KMS-11 (cell line): ENCODE measurements around the gene NIPAL3.
"Not testable (repeated sequence)": the region's sequence is repeated elsewhere in the genome, so short reads cannot be mapped to it uniquely, and the experiment has no call there.

Source experiments
- H2AFZ ChIP-seq: fragments of 200-600 bp; sonication (generic); 2 replicates; pipeline ENCODE4 v1.6.1; 2016; ENCODE audit warnings: antibody characterized with exemption, mixed run types, low read depth
- H3K27ac ChIP-seq: fragments of 200-600 bp; sonication (generic); 2 replicates; pipeline ENCODE4 v1.6.1; 2016; ENCODE audit warnings: mild to moderate bottlenecking, mixed run types
- H3K27me3 ChIP-seq: fragments of 200-600 bp; sonication (generic); 2 replicates; pipeline ENCODE4 v1.6.1; 2017; ENCODE audit warnings: mild to moderate bottlenecking, low read depth, mixed run types, moderate library complexity; ENCODE audit not compliant: insufficient read depth
- H3K36me3 ChIP-seq: fragments of 200-600 bp; sonication (generic); 2 replicates; pipeline ENCODE4 v1.6.1; 2017; ENCODE audit warnings: mild to moderate bottlenecking, mixed run types; ENCODE audit not compliant: insufficient read depth
- H3K4me1 ChIP-seq: fragments of 200-600 bp; sonication (generic); 2 replicates; pipeline ENCODE4 v1.6.1; 2016; ENCODE audit warnings: mild to moderate bottlenecking, low read depth, mixed run types; ENCODE audit not compliant: poor library complexity, severe bottlenecking
- H3K4me2 ChIP-seq: fragments of 200-600 bp; sonication (generic); 2 replicates; pipeline ENCODE4 v1.7.0; 2016; ENCODE audit warnings: mild to moderate bottlenecking, mixed run types
- H3K4me3 ChIP-seq: fragments of 200-600 bp; sonication (generic); IDR thresholded peaks from 2 replicates; pipeline ENCODE4 v1.6.1; 2017; ENCODE audit warnings: low read depth, low read length, mixed read lengths; ENCODE audit not compliant: insufficient read depth
- H3K79me2 ChIP-seq: fragments of 200-600 bp; sonication (generic); 2 replicates; pipeline ENCODE4 v1.6.1; 2016; ENCODE audit warnings: low read depth, mixed run types; ENCODE audit not compliant: insufficient read depth
- H3K9ac ChIP-seq: fragments of 200-600 bp; sonication (generic); 2 replicates; pipeline ENCODE4 v1.6.1; 2016; ENCODE audit warnings: mild to moderate bottlenecking, mixed run types
- H4K20me1 ChIP-seq: fragments of 200-600 bp; sonication (generic); 2 replicates; pipeline ENCODE4 v1.6.1; 2016; ENCODE audit warnings: mild to moderate bottlenecking, mixed run types; ENCODE audit not compliant: insufficient read depth
- CTCF ChIP-seq: fragments of 200-600 bp; sonication (generic); conservative IDR thresholded peaks from 2 replicates; pipeline ENCODE4 v1.6.1; 2017; ENCODE audit warnings: low read depth, mild to moderate bottlenecking, antibody characterized with exemption, low read length, moderate library complexity, mixed read lengths

NIPAL3 gene

GRCh38 chr1:24513706-24514105, 98.1 kb downstream of the NIPAL3 start:
- Histone ChIP-seq H3K4me3 (no peak overlapping the region), H3K36me3 (no peaks in the 10 kb centered on the region), H3K4me2 (no peak overlapping the region), H3K9ac (no peak overlapping the region), H3K4me1 (no peaks in the 10 kb centered on the region), H4K20me1 (no peaks in the 10 kb centered on the region), H3K27me3 (no peaks in the 10 kb centered on the region), H3K27ac (no peak overlapping the region), H2AFZ (no peak overlapping the region), H3K79me2 (no peaks in the 10 kb centered on the region)
- TF ChIP-seq CTCF = no peak

- Histone ChIP-seq H3K4me1 (no peaks in the 10 kb centered on the region), H3K27ac (no peak overlapping the region), H3K27me3 (no peaks in the 10 kb centered on the region), H3K36me3 (no peaks in the 10 kb centered on the region), H2AFZ (no peak overlapping the region), H4K20me1 (no peaks in the 10 kb centered on the region), H3K4me3 (no peak overlapping the region), H3K4me2 (no peak overlapping the region), H3K79me2 (no peaks in the 10 kb centered on the region), H3K9ac (no peak overlapping the region)
- TF ChIP-seq CTCF = no peak
Observed at GRCh38 chr1:24514946-24515345, 99.3 kb downstream of the NIPAL3 start.

- H3K27ac ChIP-seq, H3K4me3 ChIP-seq, H3K27me3 ChIP-seq, H3K79me2 ChIP-seq, H3K4me1 ChIP-seq, H3K4me2 ChIP-seq, H2AFZ ChIP-seq, H3K9ac ChIP-seq, H4K20me1 ChIP-seq, H3K36me3 ChIP-seq: not testable (repeated sequence)
Observed at GRCh38 chr1:24515671-24516209, 100.1 kb downstream of the NIPAL3 start.

- Histone ChIP-seq H3K27me3 (no peaks in the 10 kb centered on the region), H3K27ac (no peak overlapping the region), H3K4me1 (no peaks in the 10 kb centered on the region), H3K79me2 (no peaks in the 10 kb centered on the region), H2AFZ (no peak overlapping the region), H4K20me1 (no peaks in the 10 kb centered on the region), H3K4me3 (no peak overlapping the region), H3K36me3 (no peaks in the 10 kb centered on the region), H3K9ac (no peak overlapping the region), H3K4me2 (no peak overlapping the region)
- no peak for TF ChIP-seq CTCF
Observed at GRCh38 chr1:24516506-24516905, 100.9 kb downstream of the NIPAL3 start.

- Histone ChIP-seq H3K36me3 (no peaks in the 10 kb centered on the region), H3K79me2 (no peaks in the 10 kb centered on the region), H3K27ac (no peak overlapping the region), H2AFZ (no peak overlapping the region), H3K4me2 (no peak overlapping the region), H4K20me1 (no peaks in the 10 kb centered on the region), H3K27me3 (no peaks in the 10 kb centered on the region), H3K9ac (no peak overlapping the region), H3K4me3 (no peak overlapping the region), H3K4me1 (no peaks in the 10 kb centered on the region)
- no peak for TF ChIP-seq CTCF
Observed at GRCh38 chr1:24517898-24518297, 102.3 kb downstream of the NIPAL3 start.

GRCh38 chr1:24520282-24520681, 104.7 kb downstream of the NIPAL3 start:
- H4K20me1 ChIP-seq, H3K4me1 ChIP-seq, H3K27ac ChIP-seq, H2AFZ ChIP-seq, H3K4me3 ChIP-seq, H3K79me2 ChIP-seq, H3K4me2 ChIP-seq, H3K27me3 ChIP-seq, H3K9ac ChIP-seq, H3K36me3 ChIP-seq: not testable (repeated sequence)
